ENCODE data around the gene MRPL42.

DNA sequence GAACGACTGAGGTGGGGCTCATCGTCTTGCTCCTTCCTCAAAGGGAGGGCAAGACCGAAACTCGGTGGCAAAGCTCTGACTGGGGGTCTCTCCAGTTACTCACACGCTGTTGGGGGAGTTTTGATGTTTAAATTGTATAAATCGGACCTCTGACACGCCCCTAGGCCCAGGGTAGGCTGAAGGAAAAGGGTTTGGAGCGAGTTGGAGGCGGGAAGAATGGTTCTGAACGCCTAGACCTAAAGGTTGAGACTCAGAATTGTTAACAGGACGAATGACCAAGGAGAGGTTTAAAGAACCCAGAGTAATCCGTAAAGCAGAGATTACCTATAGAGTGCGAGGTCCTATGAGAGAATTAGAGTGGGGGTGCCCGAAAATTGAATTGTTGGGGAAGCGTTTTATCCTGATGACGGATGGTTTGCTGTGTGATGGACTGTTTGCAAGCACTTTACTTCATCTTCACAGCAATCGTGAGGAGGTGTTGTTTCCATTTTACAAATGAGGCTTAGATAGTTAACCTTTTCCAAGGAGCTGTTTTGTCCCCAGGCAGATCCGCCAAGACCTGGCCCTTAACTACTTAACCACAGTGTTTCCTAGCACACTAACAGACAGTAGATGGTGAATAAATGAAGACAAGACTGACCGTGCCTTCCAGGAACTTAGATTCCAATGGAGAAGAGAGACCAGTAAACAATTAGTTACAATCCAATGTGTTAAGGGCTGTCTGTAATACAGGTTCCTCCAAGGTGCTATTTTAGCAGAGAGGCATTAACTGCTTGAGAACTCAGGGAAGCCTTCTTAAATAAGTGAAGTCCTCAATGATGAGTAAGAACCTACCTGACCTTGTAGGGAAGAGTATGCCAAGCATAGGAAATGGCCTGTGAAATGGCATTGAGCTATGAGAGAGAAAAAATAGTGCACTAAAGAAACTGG, 24.6 kb upstream of the MRPL42 start:
- TF ChIP-seq RELA (CRISPR knock-in tag; IDR thresholded peaks at IDR 0.05; ENCODE audit: borderline replicate concordance) = no peak
- no peak for TF ChIP-seq ZNF232 (CRISPR knock-in tag; IDR thresholded peaks at IDR 0.05)
- TF ChIP-seq, protein P1, sequence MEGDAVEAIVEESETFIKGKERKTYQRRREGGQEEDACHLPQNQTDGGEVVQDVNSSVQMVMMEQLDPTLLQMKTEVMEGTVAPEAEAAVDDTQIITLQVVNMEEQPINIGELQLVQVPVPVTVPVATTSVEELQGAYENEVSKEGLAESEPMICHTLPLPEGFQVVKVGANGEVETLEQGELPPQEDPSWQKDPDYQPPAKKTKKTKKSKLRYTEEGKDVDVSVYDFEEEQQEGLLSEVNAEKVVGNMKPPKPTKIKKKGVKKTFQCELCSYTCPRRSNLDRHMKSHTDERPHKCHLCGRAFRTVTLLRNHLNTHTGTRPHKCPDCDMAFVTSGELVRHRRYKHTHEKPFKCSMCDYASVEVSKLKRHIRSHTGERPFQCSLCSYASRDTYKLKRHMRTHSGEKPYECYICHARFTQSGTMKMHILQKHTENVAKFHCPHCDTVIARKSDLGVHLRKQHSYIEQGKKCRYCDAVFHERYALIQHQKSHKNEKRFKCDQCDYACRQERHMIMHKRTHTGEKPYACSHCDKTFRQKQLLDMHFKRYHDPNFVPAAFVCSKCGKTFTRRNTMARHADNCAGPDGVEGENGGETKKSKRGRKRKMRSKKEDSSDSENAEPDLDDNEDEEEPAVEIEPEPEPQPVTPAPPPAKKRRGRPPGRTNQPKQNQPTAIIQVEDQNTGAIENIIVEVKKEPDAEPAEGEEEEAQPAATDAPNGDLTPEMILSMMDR (IDR thresholded peaks at IDR 0.05) = no peak
- no peak for TF ChIP-seq ZNF416 (CRISPR knock-in tag; IDR thresholded peaks at IDR 0.05)
- TF ChIP-seq ESRRA (CRISPR knock-in tag; IDR thresholded peaks at IDR 0.05; ENCODE audit: borderline replicate concordance) = no peak
- TF ChIP-seq USF2 (CRISPR knock-in tag; IDR thresholded peaks at IDR 0.05) = no peak
- TF ChIP-seq FOXJ3 (CRISPR knock-in tag; IDR thresholded peaks at IDR 0.05; ENCODE audit: borderline replicate concordance) = no peak
- TF ChIP-seq, protein P2, sequence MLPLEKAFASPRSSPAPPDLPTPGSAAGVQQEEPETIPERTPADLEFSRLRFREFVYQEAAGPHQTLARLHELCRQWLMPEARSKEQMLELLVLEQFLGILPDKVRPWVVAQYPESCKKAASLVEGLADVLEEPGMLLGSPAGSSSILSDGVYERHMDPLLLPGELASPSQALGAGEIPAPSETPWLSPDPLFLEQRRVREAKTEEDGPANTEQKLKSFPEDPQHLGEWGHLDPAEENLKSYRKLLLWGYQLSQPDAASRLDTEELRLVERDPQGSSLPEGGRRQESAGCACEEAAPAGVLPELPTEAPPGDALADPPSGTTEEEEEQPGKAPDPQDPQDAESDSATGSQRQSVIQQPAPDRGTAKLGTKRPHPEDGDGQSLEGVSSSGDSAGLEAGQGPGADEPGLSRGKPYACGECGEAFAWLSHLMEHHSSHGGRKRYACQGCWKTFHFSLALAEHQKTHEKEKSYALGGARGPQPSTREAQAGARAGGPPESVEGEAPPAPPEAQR (CRISPR knock-in tag; IDR thresholded peaks at IDR 0.05) = no peak
